GM12878 (cell line): ENCODE measurements around the gene CRHR2.

ENCODE experiments used
- EP300 ChIP-seq, 2 experiments: fragments of 150-350 bp in 1 of 2; IDR thresholded peaks; 2 replicates each; pipeline ENCODE4 v1.6.1; 2011 to 2012; ENCODE audit warnings: low read depth in 2 of 2, low read length in 2 of 2, borderline replicate concordance in 1 of 2, improper control_type of control experiment in 1 of 2, inconsistent platforms in 1 of 2; ENCODE audit not compliant: control insufficient read depth in 1 of 2
- EZH2 ChIP-seq: IDR thresholded peaks from 2 replicates; pipeline ENCODE4 v1.6.1; 2012; ENCODE audit warnings: low read depth, mild to moderate bottlenecking, control low read depth, inconsistent platforms, low read length, borderline replicate concordance; ENCODE audit not compliant: control insufficient read depth
- NFYB ChIP-seq: IDR thresholded peaks from 2 replicates; pipeline ENCODE4 v1.6.1; 2011; ENCODE audit warnings: low read depth, mild to moderate bottlenecking, low read length, improper control_type of control experiment, moderate library complexity; ENCODE audit not compliant: insufficient read depth
- POLR2A ChIP-seq: IDR thresholded peaks from 2 replicates; pipeline ENCODE4 v1.6.1; 2011; ENCODE audit warnings: low read depth, mild to moderate bottlenecking, low read length
- YBX1 ChIP-seq: fragments of 450-650 bp; IDR thresholded peaks from 2 replicates; pipeline ENCODE4 v1.6.1; 2016; ENCODE audit warnings: antibody characterized with exemption
- ZSCAN29 ChIP-seq: fragments of 450-650 bp; IDR thresholded peaks from 2 replicates; pipeline ENCODE4 v1.6.1; 2017; ENCODE audit warnings: mild to moderate bottlenecking, moderate library complexity
- TF ChIP-seq, protein P1 (sequence below): fragments of 450-650 bp; IDR thresholded peaks from 2 replicates; pipeline ENCODE4 v1.6.1; 2017; ENCODE audit warnings: mild to moderate bottlenecking
- TF ChIP-seq, protein P2 (sequence below): IDR thresholded peaks from 2 replicates; pipeline ENCODE4 v1.6.1; 2012; ENCODE audit warnings: low read depth, low read length, improper control_type of control experiment
- TF ChIP-seq, protein P3 (sequence below): fragments of 450-650 bp; formaldehyde crosslinking; IDR thresholded peaks from 2 replicates; pipeline ENCODE4 v1.5.0; 2022; ENCODE audit warnings: mild to moderate bottlenecking, missing genetic modification characterization

DNA sequence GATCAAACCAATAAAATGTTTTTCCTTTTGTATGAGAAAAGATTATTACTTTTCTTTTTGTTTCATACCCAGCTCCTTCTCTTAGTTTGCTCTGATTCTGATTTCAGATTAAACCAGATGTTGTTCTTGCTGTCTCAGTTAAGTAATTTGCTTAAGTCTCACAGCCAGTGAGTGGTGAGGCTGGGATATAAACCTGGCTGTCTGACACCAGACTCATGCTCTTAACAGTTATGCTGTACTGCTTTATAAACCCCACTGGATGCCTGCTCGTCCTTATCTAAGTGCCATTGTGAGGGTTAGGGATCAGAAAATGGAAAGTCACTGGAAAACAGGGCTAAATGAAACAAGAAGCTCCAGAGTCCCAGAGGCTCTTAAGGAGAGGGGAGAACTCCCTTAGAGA lies 63.3 kb downstream of the CRHR2 start:
- no peak for TF ChIP-seq EP300 (IDR thresholded peaks at IDR 0.05; ENCODE audit: borderline replicate concordance in 1 of 2, control insufficient read depth in 1 of 2, low read depth in 2 of 2, low read length in 2 of 2)
- TF ChIP-seq POLR2A, result no peak
- TF ChIP-seq YBX1, result no peak
- TF ChIP-seq, protein P1, sequence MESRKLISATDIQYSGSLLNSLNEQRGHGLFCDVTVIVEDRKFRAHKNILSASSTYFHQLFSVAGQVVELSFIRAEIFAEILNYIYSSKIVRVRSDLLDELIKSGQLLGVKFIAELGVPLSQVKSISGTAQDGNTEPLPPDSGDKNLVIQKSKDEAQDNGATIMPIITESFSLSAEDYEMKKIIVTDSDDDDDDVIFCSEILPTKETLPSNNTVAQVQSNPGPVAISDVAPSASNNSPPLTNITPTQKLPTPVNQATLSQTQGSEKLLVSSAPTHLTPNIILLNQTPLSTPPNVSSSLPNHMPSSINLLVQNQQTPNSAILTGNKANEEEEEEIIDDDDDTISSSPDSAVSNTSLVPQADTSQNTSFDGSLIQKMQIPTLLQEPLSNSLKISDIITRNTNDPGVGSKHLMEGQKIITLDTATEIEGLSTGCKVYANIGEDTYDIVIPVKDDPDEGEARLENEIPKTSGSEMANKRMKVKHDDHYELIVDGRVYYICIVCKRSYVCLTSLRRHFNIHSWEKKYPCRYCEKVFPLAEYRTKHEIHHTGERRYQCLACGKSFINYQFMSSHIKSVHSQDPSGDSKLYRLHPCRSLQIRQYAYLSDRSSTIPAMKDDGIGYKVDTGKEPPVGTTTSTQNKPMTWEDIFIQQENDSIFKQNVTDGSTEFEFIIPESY, result no peak
- TF ChIP-seq, protein P2, sequence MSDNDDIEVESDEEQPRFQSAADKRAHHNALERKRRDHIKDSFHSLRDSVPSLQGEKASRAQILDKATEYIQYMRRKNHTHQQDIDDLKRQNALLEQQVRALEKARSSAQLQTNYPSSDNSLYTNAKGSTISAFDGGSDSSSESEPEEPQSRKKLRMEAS, result no peak
- TF ChIP-seq, protein P3, sequence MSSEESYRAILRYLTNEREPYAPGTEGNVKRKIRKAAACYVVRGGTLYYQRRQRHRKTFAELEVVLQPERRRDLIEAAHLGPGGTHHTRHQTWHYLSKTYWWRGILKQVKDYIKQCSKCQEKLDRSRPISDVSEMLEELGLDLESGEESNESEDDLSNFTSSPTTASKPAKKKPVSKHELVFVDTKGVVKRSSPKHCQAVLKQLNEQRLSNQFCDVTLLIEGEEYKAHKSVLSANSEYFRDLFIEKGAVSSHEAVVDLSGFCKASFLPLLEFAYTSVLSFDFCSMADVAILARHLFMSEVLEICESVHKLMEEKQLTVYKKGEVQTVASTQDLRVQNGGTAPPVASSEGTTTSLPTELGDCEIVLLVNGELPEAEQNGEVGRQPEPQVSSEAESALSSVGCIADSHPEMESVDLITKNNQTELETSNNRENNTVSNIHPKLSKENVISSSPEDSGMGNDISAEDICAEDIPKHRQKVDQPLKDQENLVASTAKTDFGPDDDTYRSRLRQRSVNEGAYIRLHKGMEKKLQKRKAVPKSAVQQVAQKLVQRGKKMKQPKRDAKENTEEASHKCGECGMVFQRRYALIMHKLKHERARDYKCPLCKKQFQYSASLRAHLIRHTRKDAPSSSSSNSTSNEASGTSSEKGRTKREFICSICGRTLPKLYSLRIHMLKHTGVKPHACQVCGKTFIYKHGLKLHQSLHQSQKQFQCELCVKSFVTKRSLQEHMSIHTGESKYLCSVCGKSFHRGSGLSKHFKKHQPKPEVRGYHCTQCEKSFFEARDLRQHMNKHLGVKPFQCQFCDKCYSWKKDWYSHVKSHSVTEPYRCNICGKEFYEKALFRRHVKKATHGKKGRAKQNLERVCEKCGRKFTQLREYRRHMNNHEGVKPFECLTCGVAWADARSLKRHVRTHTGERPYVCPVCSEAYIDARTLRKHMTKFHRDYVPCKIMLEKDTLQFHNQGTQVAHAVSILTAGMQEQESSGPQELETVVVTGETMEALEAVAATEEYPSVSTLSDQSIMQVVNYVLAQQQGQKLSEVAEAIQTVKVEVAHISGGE (CRISPR knock-in tag), result no peak
- TF ChIP-seq NFYB, result no peak
- TF ChIP-seq EZH2, result no peak
- TF ChIP-seq ZSCAN29, result no peak
